SKM-1 treated with dmso at 0.1 percent for 144 hours (cell line): ENCODE measurements around the gene ZNF91.
"Not testable (repeated sequence)": the region's sequence is repeated elsewhere in the genome, so short reads cannot be mapped to it uniquely, and the experiment has no call there.

ENCODE experiments used
- DNase-seq: peaks from one replicate; lab custom pipeline; 2025; ENCODE audit not compliant: unreplicated experiment; lab: John Stamatoyannopoulos, UW

Gene ZNF91

DNA sequence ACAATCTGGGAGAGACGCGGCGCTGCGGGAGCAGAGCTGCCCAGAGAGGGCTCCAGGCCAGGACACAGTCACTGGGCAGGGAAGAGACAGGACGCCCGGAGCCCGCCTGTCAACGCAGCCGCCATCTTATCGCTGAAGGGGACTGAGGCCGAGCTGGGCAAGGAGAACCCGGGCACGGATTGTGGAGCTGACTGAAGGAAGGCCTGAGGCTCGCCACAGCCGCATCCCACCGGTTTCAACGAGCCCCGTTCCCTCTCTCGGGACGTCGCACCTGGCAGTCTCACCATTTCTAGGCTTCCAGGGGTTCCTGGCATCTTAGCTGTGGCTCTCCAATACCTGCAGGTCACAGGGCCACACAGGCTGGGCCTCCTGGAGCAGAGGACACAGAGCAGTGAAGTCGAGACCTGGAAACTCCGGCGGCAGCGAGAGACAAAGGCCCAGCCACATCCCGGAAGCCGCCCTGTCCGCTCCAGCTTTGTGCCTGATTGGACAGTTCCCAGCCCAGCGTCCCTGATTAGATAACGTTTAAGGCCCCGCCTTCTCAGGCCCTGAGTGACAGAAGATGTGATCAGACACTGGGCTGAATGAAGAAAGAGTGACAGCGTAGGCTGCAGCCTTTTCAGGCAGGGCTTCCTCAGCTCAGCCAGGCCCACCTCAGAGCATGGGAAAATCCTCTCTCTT is at the start of gene ZNF91:
Gene ZNF91, minus strand, starts transcription at position 431 of the 681 bp plus-strand sequence. Its CDS starts 117 bp downstream, at position 314.
- DNase-seq, result peak; percentile 96

DNA sequence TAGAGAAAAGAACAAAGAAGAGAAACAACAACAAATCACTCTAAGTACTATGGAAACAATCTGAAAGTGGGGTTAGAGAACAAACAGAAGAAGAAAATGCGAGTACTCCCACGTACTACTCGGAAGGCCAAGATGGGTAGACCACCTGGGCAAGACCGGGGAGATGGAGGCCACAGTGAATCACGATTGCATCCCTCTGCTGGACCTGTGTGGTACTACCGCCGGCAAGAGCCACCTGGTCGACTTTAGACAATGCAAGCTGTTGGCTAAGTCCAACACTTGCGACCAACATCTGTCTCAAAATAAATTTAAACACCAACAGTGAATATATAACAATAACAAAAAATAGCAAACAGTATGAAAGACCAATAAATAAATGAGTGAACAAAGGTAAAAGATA is 45.5 kb upstream of the ZNF91 start:
- no peak for DNase-seq

DNA sequence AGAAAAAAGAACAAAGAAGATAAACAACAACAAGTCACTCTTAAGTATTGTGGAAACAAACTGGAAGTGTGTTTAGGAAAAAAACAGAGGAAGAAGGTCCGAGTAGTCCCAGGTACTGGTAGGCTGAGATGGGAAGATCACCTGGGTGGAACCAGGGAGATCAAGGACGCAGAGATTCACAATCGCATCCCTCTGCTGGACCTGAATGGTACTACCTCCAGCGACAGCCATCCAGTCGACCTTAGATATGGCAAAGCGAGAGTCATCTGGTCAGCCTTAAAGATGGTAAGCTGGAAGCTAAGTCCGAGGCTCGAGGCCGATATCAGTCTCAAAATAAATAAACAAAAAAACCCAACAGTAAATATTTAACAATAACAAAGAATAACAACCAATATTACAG is 44.9 kb upstream of the ZNF91 start:
- DNase-seq, result no peak

DNA sequence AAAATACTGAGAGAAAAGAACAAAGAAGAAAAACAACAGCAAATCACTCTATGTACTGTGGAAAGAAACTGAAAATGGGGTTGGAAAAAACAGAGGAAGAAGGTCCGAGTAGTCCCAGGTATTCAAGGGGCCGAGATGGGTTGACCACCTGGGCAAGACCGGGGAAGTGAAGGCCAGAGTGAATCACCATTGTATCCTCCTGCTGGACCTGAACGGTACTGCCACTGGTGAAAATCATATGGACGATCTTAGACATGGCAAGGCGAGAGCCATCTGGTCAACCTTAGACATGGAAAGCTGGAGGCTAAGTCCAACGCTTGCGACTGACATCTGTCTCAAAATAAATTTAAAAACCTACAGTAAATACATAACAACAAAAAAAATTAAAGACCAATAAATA is 44.4 kb upstream of the ZNF91 start:
- no peak for DNase-seq

DNA sequence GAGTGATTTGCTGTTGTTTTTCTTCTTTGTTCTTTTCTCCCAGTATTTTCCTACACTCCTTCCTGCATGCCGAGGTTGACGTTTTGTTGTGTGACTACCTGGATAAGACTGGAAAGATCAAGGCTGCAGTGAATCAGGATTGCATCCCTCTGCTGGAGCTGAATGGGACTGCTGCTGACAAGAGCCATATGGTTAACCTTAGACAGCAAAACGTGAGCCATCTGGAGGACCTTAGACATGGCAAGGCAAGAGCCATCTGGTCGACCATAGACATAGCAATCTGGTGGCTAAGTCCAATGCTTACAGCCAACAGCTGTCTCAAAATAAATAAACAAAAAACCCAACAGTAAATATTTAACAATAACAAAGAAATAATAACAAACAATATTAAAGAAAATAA is 42.6 kb upstream of the ZNF91 start:
- no peak for DNase-seq

DNA sequence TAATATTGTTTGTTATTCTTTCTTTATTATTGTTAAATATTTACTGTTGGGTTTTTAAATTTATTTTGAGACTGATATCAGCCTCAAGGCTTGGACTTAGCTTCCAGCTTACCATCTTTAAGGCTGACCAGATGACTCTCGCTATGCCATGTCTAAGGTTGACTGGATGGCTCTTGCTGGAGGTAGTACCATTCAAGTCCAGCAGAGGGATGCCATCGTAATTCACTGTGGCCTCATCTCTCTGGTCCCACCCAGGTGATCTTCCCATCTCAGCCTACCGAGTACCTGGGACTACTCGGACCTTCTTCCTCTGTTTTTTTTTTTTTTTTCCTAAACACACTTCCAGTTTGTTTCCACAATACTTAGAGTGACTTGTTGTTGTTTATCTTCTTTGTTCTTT is 41.7 kb upstream of the ZNF91 start:
- no peak for DNase-seq

DNA sequence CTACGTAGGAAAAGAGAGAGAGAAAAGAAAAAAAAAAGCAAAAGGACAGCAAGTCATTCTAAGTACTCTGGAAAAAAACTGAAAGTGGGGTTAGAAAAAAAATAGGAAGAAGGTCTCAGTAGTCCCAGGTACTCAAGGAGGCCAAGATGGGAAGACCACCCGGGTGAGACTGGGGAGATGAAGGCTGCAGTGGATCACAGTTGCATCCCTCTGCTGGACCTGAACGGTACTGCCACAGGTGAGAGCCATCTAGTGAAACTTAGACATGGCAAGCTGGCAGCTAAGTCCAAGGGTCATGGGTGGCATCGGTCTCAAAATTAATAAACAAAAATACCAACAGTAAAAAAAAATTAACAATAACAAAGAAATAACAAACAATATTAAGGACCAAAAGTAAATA is 41.0 kb upstream of the ZNF91 start:
- DNase-seq, result peak; percentile 9

DNA sequence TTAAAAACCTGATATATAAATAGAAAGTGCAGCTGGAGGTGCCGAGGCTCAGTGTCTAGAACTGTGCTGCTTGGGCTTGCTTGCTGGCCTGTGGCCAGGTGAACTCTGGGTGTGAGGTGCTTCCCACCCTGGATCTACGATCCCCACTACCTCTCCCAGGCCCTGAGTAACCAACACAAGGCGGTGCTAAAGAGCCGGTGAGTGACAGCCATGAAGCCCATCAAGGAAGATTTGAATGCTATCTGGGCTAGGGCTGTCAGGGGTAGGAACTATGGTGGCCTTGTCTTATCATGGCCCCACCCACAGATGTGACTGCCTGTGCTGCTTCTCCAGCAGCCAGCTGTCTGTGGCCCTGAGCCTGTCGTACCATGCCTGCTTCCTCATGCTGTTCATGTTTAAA is 25.6 kb upstream of the ZNF91 start:
- no peak for DNase-seq

DNA sequence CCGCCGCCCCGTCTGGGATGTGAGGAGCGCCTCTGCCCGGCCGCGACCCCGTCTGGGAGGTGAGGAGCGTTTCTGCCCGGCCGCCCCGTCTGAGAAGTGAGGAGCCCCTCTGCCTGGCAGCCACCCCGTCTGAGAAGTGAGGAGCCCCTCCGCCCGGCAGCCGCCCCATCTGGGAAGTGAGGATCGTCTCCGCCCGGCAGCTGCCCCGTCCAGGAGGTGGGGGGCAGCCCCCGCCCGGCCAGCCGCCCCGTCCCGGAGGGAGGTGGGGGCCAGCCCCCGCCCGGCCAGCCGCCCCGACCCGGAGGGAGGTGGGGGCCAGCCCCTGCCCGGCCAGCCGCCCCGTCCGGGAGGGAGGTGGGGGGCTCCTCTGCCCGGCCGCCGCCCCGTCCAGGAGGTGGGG is 24.0 kb upstream of the ZNF91 start:
- not testable (repeated sequence) for DNase-seq

DNA sequence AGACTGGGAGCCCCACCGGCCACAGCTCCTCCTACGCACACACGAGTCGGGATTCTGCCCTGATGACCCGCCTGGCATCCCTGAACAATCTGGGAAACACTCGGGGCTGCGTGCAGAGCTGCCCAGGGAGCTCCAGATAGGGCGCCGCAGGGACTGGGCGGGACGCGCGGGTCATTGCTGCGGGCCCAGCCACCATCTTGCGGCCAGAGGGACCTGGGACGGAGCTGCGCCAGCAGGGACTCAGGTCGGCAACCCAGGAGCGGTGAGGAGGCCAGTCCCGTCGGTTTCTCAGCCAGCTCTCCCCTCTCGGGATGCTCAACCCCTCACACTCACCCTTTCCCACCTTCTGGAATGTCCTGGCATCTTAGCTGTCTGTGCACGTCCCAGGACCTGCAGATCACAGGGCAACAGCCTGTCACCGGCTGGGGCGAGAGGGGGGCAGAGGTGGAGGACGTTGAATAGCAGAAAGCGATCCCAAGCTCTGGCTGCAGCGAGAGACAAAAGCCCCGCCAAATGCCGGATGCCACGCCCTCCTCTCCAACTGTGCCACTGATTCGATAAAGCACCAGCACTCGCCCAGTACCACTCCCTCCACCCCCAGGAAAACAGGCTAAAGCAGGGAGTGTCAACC is 20.4 kb upstream of the ZNF91 start:
- DNase-seq, result no peak

DNA sequence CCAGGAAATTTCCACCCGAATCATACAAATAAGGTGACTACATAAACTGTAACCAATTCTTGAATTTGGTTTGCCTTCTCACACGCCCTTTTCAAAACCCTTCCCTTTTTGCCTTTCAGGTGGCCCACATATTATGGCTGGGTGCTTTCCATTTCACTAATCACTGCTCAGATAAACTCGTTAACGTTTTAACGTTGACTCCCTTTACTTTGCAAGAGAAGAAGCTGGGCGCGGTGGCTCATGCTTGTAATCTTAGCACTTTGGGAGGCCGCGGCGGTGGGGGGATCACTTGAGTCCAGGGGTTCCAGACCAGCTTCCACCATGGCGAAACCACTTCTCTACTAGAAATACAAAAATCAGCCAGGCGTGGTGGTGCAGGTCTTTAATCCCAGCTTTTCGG is 19.8 kb upstream of the ZNF91 start:
- no peak for DNase-seq

DNA sequence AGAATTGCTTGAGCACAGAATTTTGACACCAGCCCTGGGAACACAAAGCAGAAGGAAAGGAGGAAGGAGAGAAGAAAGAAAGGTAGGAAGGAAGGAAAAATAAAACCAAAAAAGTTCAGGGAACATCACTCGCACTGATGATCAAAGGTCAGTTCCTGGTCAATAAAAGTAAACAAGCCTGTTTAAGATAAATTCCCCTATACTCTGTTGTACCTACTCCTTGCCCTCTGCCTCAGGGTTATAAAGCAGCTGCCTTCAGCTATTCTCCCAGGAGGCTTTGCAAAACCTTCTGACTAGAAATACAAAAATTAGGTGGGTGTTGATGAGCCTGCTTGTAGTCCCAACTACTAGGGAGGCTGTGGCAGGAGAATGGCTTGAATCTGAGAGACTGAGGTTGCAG is 14.9 kb upstream of the ZNF91 start:
- DNase-seq, result no peak

DNA sequence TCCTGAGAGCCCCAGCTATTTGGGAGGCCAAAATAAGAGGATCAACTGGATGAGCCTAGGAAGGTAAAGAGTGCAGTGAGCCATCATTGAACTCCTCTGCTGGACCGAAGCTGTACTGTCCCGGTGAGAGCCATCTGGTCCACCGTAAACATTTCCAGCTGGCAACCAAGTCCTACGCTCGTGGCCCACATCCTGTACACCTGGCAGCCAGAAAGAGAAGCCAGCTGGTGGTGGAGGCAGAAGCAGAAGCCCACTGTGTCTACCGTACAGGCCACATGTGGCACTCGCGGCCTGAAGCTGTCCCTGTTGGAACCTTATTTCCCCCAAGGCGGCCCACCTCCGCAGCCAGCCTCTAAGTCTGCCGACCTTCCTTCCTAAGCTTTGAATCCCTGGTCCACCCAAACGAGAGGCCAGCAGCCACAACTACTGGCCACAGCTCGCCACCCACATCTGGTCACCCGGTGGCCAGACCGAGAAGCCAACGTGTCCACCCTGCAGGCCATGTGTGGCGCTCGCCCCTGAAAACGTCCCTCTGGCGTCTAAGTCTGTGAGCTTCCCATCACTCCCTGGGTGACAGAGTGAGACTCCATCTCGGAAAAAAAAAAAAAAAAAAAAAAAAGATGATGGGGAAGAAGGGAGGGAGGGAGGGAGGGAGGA is 14.2 kb upstream of the ZNF91 start:
- DNase-seq, result no peak

DNA sequence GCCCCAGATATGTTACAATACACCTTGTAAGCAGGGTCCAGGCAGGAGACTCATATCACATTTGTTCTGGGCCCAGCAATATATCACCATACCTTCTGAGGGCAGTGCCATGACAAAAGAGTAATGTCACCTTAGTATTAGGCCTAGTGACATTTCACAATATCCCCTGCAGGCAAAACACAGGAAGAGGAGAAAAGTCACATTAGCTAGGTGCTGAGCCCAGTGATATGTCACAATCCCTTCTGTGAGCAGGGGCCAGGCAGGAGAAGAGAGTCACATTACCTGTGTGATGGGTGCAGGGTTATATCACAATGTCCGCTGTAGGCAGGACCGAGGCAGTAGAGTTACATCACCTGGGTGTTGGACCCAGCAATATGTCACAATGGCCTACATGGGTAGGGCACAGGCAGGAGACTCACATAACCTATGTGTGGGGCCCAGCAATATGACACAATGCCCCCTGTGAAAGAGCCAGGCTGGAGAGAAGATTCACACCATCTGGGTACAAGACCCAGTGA is 12.4 kb upstream of the ZNF91 start:
- DNase-seq, result peak; percentile 4

DNA sequence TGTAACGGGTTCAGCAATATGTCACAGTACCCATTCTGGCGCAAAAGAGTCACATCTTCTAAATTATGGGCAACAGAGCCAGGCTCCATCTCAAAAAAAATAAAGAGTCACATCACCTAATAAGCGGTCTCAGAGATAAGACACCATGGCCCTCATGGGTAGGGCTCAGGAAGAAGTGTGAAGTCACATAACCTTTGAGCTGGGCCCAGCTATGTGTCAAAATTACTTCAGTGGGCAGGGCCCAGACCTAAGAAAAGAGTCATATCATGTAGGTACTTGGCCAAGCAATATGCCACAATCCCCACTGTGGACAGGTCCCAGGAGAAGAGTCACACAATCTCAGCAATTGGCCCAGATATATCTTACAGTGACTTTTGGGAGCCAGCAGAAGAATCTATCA is 11.4 kb upstream of the ZNF91 start:
- no peak for DNase-seq

DNA sequence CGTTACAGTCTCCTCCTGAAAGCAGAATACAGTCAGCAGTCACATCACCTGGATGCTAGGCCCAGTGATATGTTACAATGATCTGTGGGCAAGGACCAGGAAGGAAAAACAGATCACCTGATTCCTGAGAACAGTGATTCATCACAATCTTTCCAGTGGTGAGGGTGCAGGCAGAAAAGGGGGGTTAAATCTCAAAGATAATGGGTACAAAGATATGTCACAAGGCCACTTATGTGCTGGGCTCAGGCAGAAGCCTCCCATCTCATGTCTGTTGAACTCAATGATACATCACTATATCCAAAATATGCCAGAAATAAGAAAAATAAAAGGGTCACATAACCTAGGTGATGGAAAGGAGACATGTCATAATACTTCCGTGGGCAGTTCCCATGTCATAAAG is 10.8 kb upstream of the ZNF91 start:
- no peak for DNase-seq

DNA sequence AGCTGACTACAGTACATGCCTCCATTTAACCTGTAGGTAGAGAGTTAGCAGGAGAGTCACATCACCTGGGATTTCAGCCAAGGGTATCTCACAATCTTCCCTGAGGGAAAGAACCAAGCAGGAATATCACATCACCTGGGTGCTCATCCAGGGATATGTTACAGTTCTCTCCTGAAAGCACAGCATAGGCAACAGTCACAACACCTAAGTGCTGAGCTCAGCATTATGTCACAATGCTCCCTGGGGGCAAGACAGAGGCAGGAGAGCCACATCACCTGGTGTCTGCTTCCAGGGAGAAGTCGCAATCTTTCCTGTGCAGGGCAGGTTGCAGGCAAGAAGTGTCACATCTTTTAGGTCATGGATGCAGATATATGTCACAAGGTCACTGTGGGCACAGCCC is 9.4 kb upstream of the ZNF91 start:
- DNase-seq, result no peak

DNA sequence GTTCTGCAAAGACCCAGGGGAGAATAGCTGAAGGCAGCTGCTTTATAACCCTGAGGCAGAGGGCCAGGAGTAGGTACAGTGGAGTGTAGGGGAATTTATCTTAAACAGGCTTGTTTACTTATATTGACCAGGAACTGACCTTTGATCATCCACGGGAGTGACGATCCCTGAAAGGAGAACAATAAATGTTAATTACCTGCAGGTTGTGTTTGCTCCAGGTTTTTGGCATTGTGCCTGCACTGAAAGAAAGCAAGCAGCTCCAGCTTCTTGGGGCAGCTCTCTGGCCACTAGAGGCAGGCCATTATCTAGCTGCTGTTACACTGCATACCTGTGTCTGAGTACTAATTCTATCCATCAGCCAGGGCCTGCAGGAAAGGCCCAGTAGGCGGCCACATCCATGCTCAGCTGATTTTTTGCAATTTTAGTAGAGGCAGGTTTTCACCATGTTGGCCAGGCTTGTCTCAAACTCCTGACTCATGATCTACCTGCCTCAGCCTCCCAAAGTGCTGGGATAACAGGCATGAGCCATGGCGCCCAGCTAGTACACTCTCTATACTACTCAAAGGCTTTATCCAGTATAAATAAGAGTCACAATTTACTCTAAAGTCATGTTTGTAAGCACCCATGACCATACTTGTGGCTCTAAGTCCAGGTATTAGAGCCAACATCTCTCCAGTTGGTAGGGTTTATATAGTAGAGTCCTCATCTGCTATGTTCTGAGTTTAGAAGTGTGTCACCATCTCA is 8.5 kb upstream of the ZNF91 start:
- no peak for DNase-seq

DNA sequence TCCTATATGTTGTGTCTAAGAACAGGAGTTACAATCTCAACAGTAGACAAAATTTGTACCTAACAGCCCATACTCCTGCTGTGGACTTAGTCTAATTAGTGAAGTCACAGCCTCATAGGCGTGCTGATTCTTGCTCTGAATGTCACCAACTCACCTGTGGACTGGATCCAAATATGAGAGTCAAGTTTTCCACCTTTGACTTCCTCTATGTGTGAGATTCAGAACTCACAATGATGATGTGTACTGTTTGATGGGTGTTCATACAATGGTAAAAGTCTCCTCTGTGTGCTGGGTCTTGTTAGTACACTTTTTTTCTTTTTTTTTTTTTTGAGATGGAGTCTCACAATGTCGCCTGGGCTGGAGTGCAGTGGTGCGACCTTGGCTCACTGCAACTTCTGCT is 7.8 kb upstream of the ZNF91 start:
- DNase-seq, result no peak

DNA sequence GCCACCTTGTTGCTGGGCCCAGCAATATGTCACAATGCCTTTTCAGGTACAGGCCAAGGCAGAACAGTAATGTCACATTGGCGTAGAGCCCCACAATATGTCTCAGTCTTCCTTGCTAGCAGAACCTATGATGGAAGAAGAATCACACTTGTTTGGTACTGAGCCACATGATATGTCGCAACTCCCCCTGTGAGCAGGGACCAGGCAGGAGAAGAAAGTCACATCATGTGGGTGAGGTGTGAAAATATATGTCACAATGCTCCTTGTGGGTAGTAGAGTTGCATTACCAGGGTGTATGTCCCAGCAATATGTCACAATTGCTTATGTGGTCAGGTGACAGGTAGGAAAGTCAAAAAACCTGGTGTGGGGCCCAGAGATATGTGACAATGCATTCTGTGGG is 7.1 kb upstream of the ZNF91 start:
- peak; percentile 51 for DNase-seq

DNA sequence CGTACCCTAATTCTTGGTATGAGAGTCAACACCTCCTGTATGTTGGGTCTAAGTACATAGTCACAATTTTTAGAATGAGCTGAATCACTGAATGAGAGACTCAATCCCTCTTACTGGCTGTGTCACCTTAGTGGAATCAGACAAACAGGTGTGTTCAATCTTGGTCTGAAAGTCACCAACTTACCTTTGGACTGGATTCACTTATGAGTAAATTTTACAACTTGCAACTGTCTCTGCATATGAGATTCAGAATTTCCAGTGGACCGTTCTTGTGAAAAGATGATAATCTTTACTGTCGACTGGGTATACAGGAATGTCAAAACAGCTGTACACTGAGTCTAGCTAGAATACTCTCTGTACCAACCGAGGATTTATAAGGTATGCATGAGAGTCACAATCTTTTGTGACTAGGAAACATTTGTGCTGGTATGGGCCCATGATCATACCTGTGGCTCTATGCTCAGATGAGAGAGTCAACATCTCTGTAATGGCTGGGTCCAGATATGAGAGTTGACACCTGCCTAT is 5.9 kb upstream of the ZNF91 start:
- DNase-seq, result no peak
